NCI-H1105 (cell line): ENCODE measurements around the gene ZXDC.

Experiments used
- DNase-seq: peaks from one replicate; lab custom pipeline; 2025; lab: John Stamatoyannopoulos, UW

Gene ZXDC

GRCh38 chr3:126435456-126436315 lies 40.0 kb downstream of the ZXDC start:
- no peak for DNase-seq

DNA sequence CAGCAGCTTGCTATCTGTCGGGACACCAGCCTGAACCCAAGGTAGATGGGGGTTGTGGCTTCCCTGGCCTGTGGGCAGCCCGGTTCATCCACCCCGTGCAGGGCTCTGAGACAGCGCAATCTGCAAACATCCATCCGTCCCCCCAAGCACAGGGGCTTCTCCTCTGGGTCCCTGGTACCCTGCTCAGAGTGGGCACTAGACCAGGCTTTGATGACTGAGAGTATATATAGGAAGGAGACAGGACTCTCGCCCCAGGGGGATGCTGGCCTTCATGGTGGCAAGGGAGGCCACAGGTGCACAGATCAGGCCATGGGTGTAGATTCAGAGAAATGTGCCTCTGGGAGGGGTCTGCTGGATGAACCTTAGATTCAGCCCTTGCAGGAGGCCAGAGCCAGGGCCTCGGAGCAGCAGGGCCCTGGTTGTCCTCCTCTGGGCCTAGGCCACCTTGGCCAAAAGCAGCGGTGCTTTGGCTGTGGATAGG lies 40.7 kb downstream of the ZXDC start:
- no peak for DNase-seq

- no peak for DNase-seq
These were observed 41.5 kb downstream of the ZXDC start for GRCh38 chr3:126434264-126434590.

DNA sequence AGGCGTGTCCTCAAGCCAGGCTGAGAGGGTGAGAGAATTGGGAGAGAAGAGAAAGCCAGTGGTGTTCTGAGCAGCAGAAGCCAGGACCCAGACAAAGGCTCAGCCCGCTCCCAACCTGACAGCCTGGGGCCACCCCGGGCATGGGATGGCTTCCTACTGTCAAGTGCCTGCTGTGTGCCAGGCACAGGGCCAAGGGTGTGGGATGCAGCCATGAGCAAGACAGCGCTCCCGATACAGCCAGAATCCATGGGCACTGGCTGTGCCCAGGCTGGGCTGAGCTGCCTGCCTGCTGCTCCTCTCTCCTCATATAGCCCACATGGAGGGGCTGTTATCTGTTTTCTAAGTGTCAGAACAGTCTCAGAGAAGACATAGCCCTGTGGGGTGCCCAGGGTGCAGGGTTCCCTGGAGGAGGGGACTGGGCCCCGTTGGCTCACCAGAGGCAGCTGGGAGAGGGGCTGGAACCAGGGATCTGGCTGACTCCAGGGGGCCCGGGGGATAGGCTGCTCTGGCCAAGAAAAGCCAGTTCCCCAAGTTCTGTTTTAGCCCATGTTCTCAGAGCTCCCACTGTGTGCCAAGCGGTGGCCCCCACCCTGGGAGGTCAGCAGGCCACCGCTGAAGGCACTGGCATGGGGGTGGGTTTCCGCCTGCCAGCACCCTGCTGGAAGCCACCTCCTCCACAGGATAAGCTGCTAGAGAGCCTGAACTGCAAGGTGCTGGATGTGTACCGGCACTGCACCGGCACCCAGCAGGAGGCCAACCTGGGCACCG lies 42.0 kb downstream of the ZXDC start:
- DNase-seq = no peak

DNA sequence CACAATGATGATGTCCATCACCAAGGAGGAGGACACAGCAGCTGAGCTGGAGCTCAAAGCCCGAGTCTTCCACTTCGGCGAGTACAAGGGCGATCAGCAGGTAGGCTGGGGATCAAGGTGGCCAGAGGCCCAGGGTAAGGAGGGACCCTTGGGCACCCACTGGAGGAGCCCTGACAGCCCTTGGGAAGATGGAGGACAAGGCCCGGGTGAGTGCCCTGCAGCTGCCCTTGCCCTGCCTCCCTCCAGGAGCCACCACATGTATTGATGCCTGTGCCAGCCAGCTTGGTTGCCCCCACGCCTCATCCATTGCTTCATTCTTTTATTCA lies 42.6 kb downstream of the ZXDC start:
- DNase-seq = no peak

DNA sequence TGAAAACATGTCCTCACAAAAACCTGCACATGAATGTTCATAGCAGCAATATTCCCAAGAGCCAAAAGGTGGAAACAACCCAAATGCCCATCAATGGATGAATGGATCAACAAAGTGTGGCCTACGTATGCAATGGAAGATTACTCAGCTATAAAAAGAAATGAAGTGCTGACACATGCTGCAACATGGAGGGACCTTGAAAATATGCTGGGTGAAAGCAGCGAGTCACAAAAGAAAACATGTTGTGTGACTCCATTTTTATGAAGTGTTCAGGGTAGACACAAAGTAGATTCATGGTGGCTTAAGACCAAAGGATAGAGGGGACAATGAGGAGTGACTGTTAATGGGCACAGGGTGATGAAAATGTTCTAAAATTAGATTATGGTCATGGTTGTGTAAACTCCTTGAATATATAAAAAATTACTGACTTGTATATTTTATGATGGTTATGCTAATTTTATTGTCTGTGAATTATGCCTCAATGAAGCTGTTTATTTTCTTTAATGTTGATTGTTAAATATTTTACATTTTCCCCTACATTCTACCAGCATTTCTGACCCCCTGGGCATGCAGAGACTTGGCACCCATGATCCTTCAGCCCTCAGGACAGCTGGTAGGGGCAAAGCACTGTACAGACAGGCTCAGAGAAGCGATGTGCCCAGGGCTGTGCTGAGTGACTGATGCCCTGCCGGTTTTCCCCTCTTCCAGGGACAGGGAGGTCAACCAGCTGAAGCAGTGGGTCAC lies 43.2 kb downstream of the ZXDC start:
- no peak for DNase-seq

DNA sequence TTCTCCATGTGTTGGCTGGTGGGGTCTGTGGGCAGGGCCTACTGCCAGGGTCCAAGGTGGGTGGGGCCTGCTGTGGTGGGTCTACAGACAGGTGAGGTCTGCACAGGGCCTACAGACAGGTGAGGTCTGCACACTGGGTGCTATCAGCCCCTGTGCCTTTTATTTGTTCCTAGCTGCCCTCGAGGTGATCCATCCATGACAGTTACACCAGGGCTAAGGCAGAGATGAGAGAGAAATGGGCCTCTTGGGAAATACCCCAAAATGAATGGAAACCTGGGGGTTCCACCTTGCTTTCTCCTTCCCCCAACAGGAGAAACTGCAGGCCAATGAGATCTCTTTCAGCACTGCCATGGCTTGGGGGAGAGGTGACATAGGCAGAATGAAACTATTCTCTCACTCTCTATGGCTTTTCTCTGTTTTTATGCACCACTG lies 44.6 kb downstream of the ZXDC start:
- no peak for DNase-seq

DNA sequence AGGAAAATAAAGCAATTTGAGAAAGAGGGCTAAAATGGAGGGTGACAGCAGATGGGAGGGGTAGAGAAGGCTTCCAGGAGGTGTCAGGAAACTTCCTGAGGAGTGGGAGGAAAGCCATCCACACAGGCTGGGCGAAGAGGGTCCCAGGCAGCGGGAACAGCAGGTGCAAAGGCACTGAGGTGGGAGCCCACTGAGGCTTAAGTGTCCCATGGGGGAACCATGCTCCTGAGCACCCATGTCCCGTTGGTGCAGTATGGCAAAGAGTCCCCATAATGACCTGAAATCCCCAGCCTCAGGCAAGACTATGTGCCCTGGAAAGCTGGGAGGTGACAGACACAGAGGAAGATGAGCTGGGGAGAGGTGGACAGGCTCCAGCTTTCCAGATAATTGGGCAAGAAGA lies 50.9 kb downstream of the ZXDC start:
- DNase-seq = no peak

DNA sequence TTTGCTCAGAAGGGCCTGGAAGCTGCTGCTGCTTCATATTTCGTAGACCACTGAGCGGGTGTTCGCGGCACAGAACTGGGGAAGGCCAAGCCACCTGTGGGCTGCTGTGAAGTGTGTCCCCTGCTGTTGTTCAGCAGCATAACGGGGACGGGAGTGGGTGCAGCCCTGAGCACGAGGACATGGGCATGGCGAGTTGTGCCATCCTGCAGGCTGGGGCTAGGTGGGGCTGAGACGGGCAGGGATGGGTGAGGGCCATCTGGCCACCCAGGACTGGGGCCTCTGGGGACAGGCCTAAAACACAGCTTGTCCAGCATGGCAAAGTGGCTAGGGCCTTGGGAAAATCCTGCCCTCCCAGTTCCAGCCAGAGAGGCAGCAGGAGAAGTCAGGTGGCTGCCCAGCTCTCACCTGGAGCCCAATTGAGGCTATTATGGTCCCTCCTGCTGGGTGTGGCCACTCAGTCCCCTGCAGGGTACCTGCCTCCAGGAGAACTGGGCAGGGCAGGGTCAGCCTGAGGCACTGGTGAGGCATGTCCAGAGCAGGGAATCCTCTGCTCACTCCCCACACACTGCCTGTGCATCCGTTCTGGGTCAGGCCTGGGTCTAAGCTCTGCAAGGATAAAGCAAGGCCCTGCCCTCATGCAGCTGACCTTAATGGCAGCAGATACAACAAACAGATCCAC lies 51.5 kb downstream of the ZXDC start:
- no peak for DNase-seq

GRCh38 chr3:126423191-126424038 lies 52.3 kb downstream of the ZXDC start:
- DNase-seq = no peak

DNA sequence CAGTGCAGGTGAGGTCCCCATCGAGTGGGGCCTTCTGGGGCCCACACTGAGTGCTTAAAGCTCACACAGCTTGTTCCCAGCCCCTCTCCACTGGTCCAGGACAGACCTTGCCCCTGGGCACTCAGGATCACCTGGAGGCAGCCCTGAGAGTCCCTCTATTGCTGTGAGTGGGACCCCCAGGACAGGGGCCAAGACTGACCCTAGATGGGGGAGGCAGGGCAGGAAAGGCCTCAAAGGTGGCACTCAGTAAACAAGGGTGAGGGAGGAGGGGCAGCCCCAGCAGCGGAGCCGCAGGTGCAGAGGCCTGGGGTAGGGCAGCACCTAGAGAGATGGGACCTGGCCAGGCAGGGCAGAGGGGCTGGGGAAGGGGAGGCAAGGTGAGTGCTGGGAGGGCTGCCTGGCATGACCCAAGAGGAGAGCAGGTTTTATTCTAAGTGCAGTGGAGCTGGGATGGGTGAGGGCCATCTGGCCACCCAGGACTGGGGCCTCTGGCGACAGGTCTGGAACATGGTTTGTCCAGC lies 53.1 kb downstream of the ZXDC start:
- no peak for DNase-seq

- DNase-seq = no peak
These were observed 53.6 kb downstream of the ZXDC start for GRCh38 chr3:126422121-126422520.

DNA sequence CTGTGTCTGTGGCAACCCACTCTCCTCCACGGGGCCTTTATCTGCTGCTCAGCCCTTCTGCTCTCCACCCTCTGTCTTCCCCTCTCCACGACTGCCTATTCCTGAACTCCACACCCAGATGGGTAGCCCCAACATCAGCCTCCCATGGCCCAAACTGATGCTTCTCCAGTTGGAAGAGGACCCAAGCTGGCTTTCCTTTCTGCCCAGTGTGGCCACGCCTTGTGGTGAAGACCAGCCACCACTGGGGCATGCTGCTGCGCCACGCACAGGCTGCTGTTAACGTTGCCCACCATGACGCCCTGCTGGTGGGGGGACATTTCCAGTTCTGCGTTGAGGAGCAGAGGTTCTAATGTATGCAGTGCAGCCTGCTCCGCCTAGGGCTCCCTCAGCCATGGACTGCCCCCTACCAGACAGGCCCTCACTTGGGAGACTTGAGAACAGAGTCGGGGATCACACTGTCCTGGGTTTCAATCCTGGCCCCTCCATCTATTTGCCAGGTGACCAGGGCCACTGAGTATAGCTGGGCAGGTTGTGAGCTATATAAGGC lies 54.0 kb downstream of the ZXDC start:
- DNase-seq = no peak

DNA sequence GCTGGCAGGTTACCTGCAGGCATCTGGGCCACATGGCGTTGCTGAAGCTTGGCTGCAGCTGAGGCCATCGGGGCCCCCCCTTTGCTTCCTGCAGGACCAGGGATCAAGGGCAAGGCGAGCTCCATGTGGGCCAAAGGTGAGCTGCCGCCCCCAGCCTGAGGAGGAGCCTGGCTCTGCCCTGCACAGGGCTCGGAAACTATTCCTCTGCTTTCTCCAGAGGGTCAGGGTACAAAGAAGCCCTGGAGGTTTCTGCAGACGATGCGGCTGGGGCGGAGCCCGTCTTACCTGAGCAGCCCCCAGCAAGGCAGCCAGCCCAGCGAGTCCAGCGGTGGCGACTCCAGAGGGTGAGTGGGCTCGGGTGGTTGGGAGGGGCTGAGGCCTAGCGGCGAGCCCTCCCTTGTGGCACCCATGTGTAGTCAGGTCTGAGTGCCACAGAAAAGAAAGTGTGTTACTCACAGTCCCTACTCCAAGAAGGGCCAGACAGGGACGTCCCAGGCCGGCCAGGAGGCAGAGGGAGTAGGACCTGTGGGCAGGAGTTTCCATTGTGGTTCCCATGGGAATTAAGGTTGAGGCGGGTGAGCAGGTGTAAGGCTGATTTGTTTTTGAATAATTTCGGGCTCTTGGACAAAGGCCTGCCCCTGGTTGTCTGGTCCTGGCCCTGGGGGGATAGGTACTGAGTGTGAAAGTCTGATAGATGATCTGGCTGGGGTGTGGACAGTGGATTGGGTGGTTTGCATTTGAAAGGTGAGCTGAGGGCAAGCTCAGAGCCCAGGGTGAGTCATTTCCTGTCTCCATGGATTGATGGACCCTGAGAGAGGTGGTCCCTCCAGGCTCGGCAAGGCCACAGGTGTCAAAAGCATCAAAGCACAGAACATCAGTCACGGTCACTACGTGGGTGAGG lies 55.6 kb downstream of the ZXDC start:
- DNase-seq = no peak

DNA sequence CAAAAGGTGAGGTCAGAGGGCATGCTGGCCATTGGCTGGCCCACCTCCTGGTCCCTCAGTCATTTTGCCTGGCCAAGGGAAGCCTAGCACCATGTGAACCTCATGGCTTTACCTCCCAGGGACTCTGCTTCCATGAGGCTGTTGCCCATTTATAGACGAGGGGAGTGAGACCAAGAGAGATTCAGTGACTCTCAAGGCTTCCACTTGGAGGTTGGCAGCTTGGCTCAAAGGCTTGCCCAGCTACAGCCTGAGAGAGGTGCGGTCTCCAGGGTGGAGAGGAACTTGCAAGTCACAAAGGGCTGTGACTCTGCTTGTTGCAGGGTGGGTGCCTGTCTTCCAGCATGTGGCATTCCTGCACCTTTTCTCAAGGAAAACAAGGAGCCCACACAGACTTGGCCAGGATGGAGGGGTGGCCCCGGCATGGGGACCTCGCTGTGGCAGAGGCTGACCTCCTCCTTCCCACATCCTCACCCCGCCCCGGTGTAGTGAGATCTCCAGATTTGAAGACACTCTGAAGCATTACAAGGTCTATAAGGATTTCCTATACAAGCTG lies 56.5 kb downstream of the ZXDC start:
- no peak for DNase-seq

- DNase-seq = no peak
These were observed 57.0 kb downstream of the ZXDC start for GRCh38 chr3:126418661-126419131.

DNA sequence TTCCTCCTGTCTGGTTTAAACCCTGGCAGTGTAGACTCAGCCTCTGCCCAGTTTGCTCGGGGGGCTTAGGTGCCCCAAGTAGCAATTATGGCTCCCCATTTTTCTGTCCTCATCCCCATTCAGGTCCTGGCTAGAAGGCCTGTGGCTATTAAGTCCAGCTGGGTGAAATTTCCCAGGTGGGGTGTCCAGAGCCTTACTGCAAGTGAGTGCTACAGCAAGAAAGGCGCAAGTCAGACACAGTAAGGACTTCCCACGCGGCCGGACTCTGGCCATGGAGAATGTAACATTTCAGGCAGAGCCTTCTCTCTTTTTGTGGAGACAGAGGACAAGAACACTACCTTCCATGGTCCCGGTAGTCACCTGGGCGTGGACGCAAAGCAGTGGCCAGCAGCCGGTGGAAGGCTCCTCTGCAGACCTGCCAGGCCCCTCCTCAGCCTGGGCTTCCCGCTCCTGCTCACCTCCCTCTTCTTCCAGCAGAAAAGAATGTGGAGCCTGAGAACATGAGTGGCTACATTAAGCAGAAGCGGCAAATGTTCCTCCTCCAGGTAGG lies 57.6 kb downstream of the ZXDC start:
- DNase-seq = no peak

- DNase-seq = no peak
These were observed 58.2 kb downstream of the ZXDC start for GRCh38 chr3:126417515-126417914.

- DNase-seq = no peak
These were observed 58.7 kb downstream of the ZXDC start for GRCh38 chr3:126416943-126417342.
